Measurements from ENCODE around the gene KNDC1.

KNDC1 gene

GRCh38 chr10:133266056-133266795 lies 106.2 kb downstream of the KNDC1 start:
- DNase-seq: no peak

GRCh38 chr10:133267293-133267692 lies 107.3 kb downstream of the KNDC1 start:
- no peak for DNase-seq

- no peak for DNase-seq
These were observed 107.8 kb downstream of the KNDC1 start for GRCh38 chr10:133267829-133268228.

- no peak for DNase-seq
These were observed 108.5 kb downstream of the KNDC1 start for GRCh38 chr10:133268532-133268931.

GRCh38 chr10:133269367-133269766 lies 109.3 kb downstream of the KNDC1 start:
- DNase-seq: no peak

GRCh38 chr10:133270204-133270603 lies 110.2 kb downstream of the KNDC1 start:
- DNase-seq: no peak

GRCh38 chr10:133270773-133271297 lies 110.8 kb downstream of the KNDC1 start:
- DNase-seq: no peak

- DNase-seq: no peak
These were observed 111.7 kb downstream of the KNDC1 start for GRCh38 chr10:133271521-133272300.

GRCh38 chr10:133272301-133272963 lies 112.4 kb downstream of the KNDC1 start:
- no peak for DNase-seq

GRCh38 chr10:133272964-133273420 lies 113.0 kb downstream of the KNDC1 start:
- no peak for DNase-seq

- DNase-seq: no peak
These were observed 113.6 kb downstream of the KNDC1 start for GRCh38 chr10:133273534-133274143.

- peak; percentile 45 for DNase-seq
These were observed 115.0 kb downstream of the KNDC1 start for GRCh38 chr10:133274751-133275683.

GRCh38 chr10:133275684-133276092 lies 115.7 kb downstream of the KNDC1 start:
- DNase-seq: no peak
